OCI-LY7 (cell line): ENCODE measurements around the gene AGFG1. TPM values are rescaled to one million over a fixed set of nuclear protein-coding genes. Genes with fewer than 3 reads are reported as not detected.

Experiments
- BruUV-seq: library from RNA; stranded (reverse); fragments of 400-500 nt; replicated peaks from 2 replicates; lab custom pipeline; 2021; lab: Mats Ljungman, UMichigan
- CTCF ChIA-PET: fragments of 300-600 bp; sonication (Branson Sonifier 250); formaldehyde crosslinking; loops from one replicate; lab custom pipeline; 2022; ENCODE audit warnings: antibody characterized with exemption; ENCODE audit not compliant: unreplicated experiment; lab: Charles Lee
- POLR2A ChIA-PET: fragments of 300-600 bp; sonication (Branson Sonifier 250); formaldehyde crosslinking; loops from one replicate; lab custom pipeline; 2022; ENCODE audit warnings: antibody characterized with exemption; lab: Charles Lee
- DNase-seq: peaks from one replicate; pipeline ENCODE4 v3.0.0-alpha.2; 2015; ENCODE audit warnings: low spot score
- H2AFZ ChIP-seq: fragments of 200-600 bp; sonication (generic), shearing (Covaris generic); 2 replicates; pipeline ENCODE4 v1.6.1; 2014; ENCODE audit warnings: mild to moderate bottlenecking, antibody characterized with exemption, low read length, moderate library complexity
- H3K27ac ChIP-seq: fragments of 200-600 bp; sonication (generic); 2 replicates; pipeline ENCODE4 v1.5.1; 2014; ENCODE audit warnings: mixed run types, low read depth, mild to moderate bottlenecking, moderate library complexity, low read length, inconsistent platforms; ENCODE audit not compliant: poor library complexity, severe bottlenecking
- H3K36me3 ChIP-seq: fragments of 200-600 bp; sonication (generic); 2 replicates; pipeline ENCODE4 v1.6.1; 2014; ENCODE audit warnings: mild to moderate bottlenecking, antibody characterized with exemption, low read length, moderate library complexity, mixed read lengths; ENCODE audit not compliant: insufficient read depth
- H3K4me1 ChIP-seq: fragments of 200-600 bp; sonication (generic); 2 replicates; pipeline ENCODE4 v1.5.1; 2014; ENCODE audit warnings: mild to moderate bottlenecking, low read length; ENCODE audit not compliant: insufficient read depth, poor library complexity, severe bottlenecking
- H3K4me2 ChIP-seq: fragments of 200-600 bp; sonication (generic); 2 replicates; pipeline ENCODE4 v1.6.1; 2014; ENCODE audit warnings: mild to moderate bottlenecking, low read length
- H3K4me3 ChIP-seq: fragments of 200-600 bp; sonication (generic); 2 replicates; pipeline ENCODE4 v1.5.1; 2014; ENCODE audit warnings: mild to moderate bottlenecking, low read depth, low read length; ENCODE audit not compliant: poor library complexity, severe bottlenecking
- H3K79me2 ChIP-seq: fragments of 200-600 bp; sonication (generic); 2 replicates; pipeline ENCODE4 v1.6.1; 2016; ENCODE audit warnings: low read depth, mild to moderate bottlenecking, low read length, moderate library complexity, mixed read lengths; ENCODE audit not compliant: insufficient read depth
- H3K9me2 ChIP-seq: fragments of 200-600 bp; sonication (generic); 2 replicates; pipeline ENCODE4 v1.6.1; 2016; ENCODE audit warnings: mild to moderate bottlenecking, low read length, mixed read lengths; ENCODE audit not compliant: insufficient read depth
- H3K9me3 ChIP-seq: fragments of 200-600 bp; sonication (generic); 2 replicates; pipeline ENCODE4 v1.6.1; 2014; ENCODE audit warnings: mild to moderate bottlenecking, mixed run types, low read length, mixed read lengths
- H4K20me1 ChIP-seq: fragments of 200-600 bp; sonication (generic); 2 replicates; pipeline ENCODE4 v1.6.1; 2014; ENCODE audit warnings: mild to moderate bottlenecking, antibody characterized with exemption, low read length, moderate library complexity, mixed read lengths; ENCODE audit not compliant: insufficient read depth
- CTCF ChIP-seq: fragments of 200-600 bp; sonication (generic); conservative IDR thresholded peaks from 2 replicates; pipeline ENCODE4 v1.5.1; 2014; ENCODE audit warnings: mild to moderate bottlenecking, antibody characterized with exemption, low read length, moderate library complexity, mixed read lengths
- EZH2phosphoT487 ChIP-seq: fragments of 200-600 bp; sonication (generic); IDR thresholded peaks from 2 replicates; pipeline ENCODE4 v1.6.1; 2018; ENCODE audit warnings: low read depth, borderline replicate concordance, mild to moderate bottlenecking, mixed run types, antibody characterized with exemption, low read length, moderate library complexity, mixed read lengths
- intact Hi-C: fragments of 100-400 bp; cut with micrococcal nuclease; formaldehyde crosslinking; loops from one replicate; pipeline ENCODE4 v1.10.0; 2022; ENCODE audit not compliant: unreplicated experiment
- total RNA-seq, 2 experiments: library from RNA; depleted of rRNA in 1 of 2; stranded (reverse); fragments of >200 nt in 1 of 2; shearing (Covaris generic) in 1 of 2; gene quantifications; 2 replicates each; pipeline ENCODE4 v1.2.3, GENCODE V29; 2014 to 2022

Gene AGFG1
- total RNA-seq, 2 experiments from 2014 or later: 37.6 to 65.4 TPM

GRCh38 chr2:227503433-227504406 lies 31.8 kb downstream of the AGFG1 start:
- Histone ChIP-seq H3K36me3 (peaks cover 16% of the 10 kb centered on the region), H3K4me2 (no peak overlapping the region), H3K79me2 (peaks cover 66% of the 10 kb centered on the region), H3K4me1 (no peaks in the 10 kb centered on the region), H2AFZ (no peak overlapping the region), H4K20me1 (peaks cover 15% of the 10 kb centered on the region; the same call in 1 of the 2 replicates), H3K9me2 (no peaks in the 10 kb centered on the region), H3K9me3 (no peaks in the 10 kb centered on the region), H3K4me3 (no peak overlapping the region), H3K27ac (no peak overlapping the region)
- intact Hi-C loops: no loop called here
- TF ChIP-seq EZH2phosphoT487 (no peak), CTCF (no peak)
- no peak for DNase-seq
- BruUV-seq: no TSS peak
- ChIA-PET CTCF (no interaction called here), POLR2A (interaction anchor here (0.6 to 2.9 kb wide), 4 partner anchors 11 to 393 kb away, joined by 3 to 17 read pairs (median 4); no protein-coding TSS in a partner anchor)

- CTCF ChIA-PET: no interaction called here
- Histone ChIP-seq H3K27ac (no peak overlapping the region), H4K20me1 (peaks cover 15% of the 10 kb centered on the region; the same call in 1 of the 2 replicates), H3K36me3 (peaks cover 12% of the 10 kb centered on the region), H3K79me2 (peaks cover 71% of the 10 kb centered on the region), H3K9me2 (no peaks in the 10 kb centered on the region), H3K4me3 (no peak overlapping the region), H3K4me2 (no peak overlapping the region), H3K4me1 (no peaks in the 10 kb centered on the region), H2AFZ (no peak overlapping the region), H3K9me3 (no peaks in the 10 kb centered on the region)
- no peak for DNase-seq
- no TSS peak for BruUV-seq
- no peak for TF ChIP-seq CTCF
- no peak for TF ChIP-seq EZH2phosphoT487
- POLR2A ChIA-PET: interaction anchor here (0.7 to 2.9 kb wide), 4 partner anchors 12 to 29 kb away, joined by 3 to 17 read pairs (median 5); no protein-coding TSS in a partner anchor
- intact Hi-C loops: no loop called here
These were observed 32.7 kb downstream of the AGFG1 start for GRCh38 chr2:227504700-227505099.
